HepG2 (cell line): ENCODE measurements around the gene JDP2. TPM values are rescaled to one million over a fixed set of nuclear protein-coding genes. Genes with fewer than 3 reads are reported as not detected.
A peak's percentile ranks its signal among the peaks of the same experiment; 100 is the strongest.

ENCODE experiments used
- BRCA1 ChIP-seq: sonication (generic); formaldehyde crosslinking; IDR thresholded peaks from 2 replicates; pipeline ENCODE4 v1.4.0; 2020; ENCODE audit warnings: missing genetic modification reagents
- CBFB ChIP-seq: sonication (generic); formaldehyde crosslinking; IDR thresholded peaks from 2 replicates; pipeline ENCODE4 v1.4.0; 2020; ENCODE audit warnings: missing genetic modification reagents
- ELF1 ChIP-seq: sonication (generic); formaldehyde crosslinking; IDR thresholded peaks from 2 replicates; pipeline ENCODE4 v1.4.0; 2020; ENCODE audit warnings: missing genetic modification reagents
- ELF4 ChIP-seq: sonication (generic); formaldehyde crosslinking; IDR thresholded peaks from 2 replicates; pipeline ENCODE4 v1.5.0; 2020; ENCODE audit warnings: missing genetic modification reagents, mild to moderate bottlenecking, moderate library complexity, borderline replicate concordance
- HOXA9 ChIP-seq: sonication (generic); formaldehyde crosslinking; IDR thresholded peaks from 2 replicates; pipeline ENCODE4 v1.8.1; 2022; ENCODE audit warnings: missing genetic modification reagents, mild to moderate bottlenecking, moderate library complexity, borderline replicate concordance
- ISX ChIP-seq: sonication (generic); formaldehyde crosslinking; conservative IDR thresholded peaks from 2 replicates; pipeline ENCODE4 v1.5.0; 2020; ENCODE audit warnings: missing genetic modification reagents
- LCORL ChIP-seq, 2 experiments: fragments of 450-650 bp in 1 of 2; sonication (generic) in 1 of 2; formaldehyde crosslinking in 1 of 2; IDR thresholded peaks; 2 replicates each; pipeline versions ENCODE4 v1.5.0 to v1.6.1; 2017 to 2020; ENCODE audit warnings: antibody characterized with exemption in 1 of 2, missing genetic modification reagents in 1 of 2
- MTA1 ChIP-seq: sonication (generic); formaldehyde crosslinking; IDR thresholded peaks from 2 replicates; pipeline ENCODE4 v1.4.0; 2020; ENCODE audit warnings: missing genetic modification reagents, mild to moderate bottlenecking, borderline replicate concordance
- NAIF1 ChIP-seq: sonication (generic); formaldehyde crosslinking; IDR thresholded peaks from 2 replicates; pipeline ENCODE4 v1.5.0; 2020; ENCODE audit warnings: mild to moderate bottlenecking, missing genetic modification reagents, borderline replicate concordance
- NCOR1 ChIP-seq: fragments of 200-600 bp; sonication (generic); IDR thresholded peaks from 2 replicates; pipeline ENCODE4 v1.7.0; 2017; ENCODE audit warnings: antibody characterized with exemption, low read length, borderline replicate concordance
- TEAD2 ChIP-seq: sonication (generic); formaldehyde crosslinking; IDR thresholded peaks from 2 replicates; pipeline ENCODE4 v1.9.0; 2021; ENCODE audit warnings: missing genetic modification reagents
- YEATS4 ChIP-seq: sonication (generic); formaldehyde crosslinking; IDR thresholded peaks from 2 replicates; pipeline ENCODE4 v1.4.0; 2020; ENCODE audit warnings: missing genetic modification reagents, borderline replicate concordance
- ZBTB42 ChIP-seq: sonication (generic); formaldehyde crosslinking; IDR thresholded peaks from 2 replicates; pipeline ENCODE4 v1.5.0; 2020; ENCODE audit warnings: mild to moderate bottlenecking, missing genetic modification reagents
- ZNF224 ChIP-seq: sonication (generic); formaldehyde crosslinking; IDR thresholded peaks from 2 replicates; pipeline ENCODE4 v1.5.0; 2020; ENCODE audit warnings: mild to moderate bottlenecking, missing genetic modification reagents
- ZNF350 ChIP-seq: sonication (generic); formaldehyde crosslinking; IDR thresholded peaks from 2 replicates; pipeline ENCODE4 v1.4.0; 2020; ENCODE audit warnings: mild to moderate bottlenecking, low read depth, missing genetic modification reagents, borderline replicate concordance
- polyA plus RNA-seq, 8 experiments: library from polyadenylated mRNA; depleted of rRNA in 3 of 8; stranded (reverse) in 7 of 8; unstranded in 1 of 8; fragments of >200 nt; fragmentation: Illumina TruSeq in 4 of 8; extraction: Trizol in 4 of 8; gene quantifications; 2 replicates each; pipeline versions ENCODE4 v1.2.1 to v1.2.3, GENCODE V29; 2011 to 2016; ENCODE audit warnings: low read depth in 4 of 8, missing spikeins in 1 of 8, mixed read lengths in 1 of 8; ENCODE audit not compliant: insufficient read depth in 1 of 8
- total RNA-seq, 5 experiments: library from RNA; depleted of rRNA; stranded (reverse); fragments of >200 nt; fragmentation: Illumina TruSeq; extraction: Trizol; gene quantifications; 2 replicates each; pipeline ENCODE4 v1.2.3, GENCODE V29; 2016; ENCODE audit warnings: low read depth in 1 of 5
- TF ChIP-seq, protein P1 (sequence below): sonication (generic); formaldehyde crosslinking; IDR thresholded peaks from 2 replicates; pipeline ENCODE4 v1.4.0; 2020; ENCODE audit warnings: missing genetic modification reagents, borderline replicate concordance
- TF ChIP-seq, protein P2 (sequence below): sonication (generic); formaldehyde crosslinking; IDR thresholded peaks from 2 replicates; pipeline ENCODE4 v1.5.0; 2020; ENCODE audit warnings: mild to moderate bottlenecking, missing genetic modification reagents
- TF ChIP-seq, protein P3 (sequence below): sonication (generic); formaldehyde crosslinking; IDR thresholded peaks from 2 replicates; pipeline ENCODE4 v1.4.0; 2020; ENCODE audit warnings: missing genetic modification reagents

JDP2 gene
- total and polyA plus RNA-seq, 2 of the 13 experiments (the other 11 are each of a cell fraction or from before 2014, with no cell fraction given), result 8.0 to 8.9 TPM

- TF ChIP-seq ELF4 (CRISPR knock-in tag), result no peak
- no peak for TF ChIP-seq ELF1 (CRISPR knock-in tag)
- 0 out of 2 replicates have a peak, but pooled peaks have one; percentile 23 for TF ChIP-seq ZNF350 (CRISPR knock-in tag)
- no peak for TF ChIP-seq NAIF1 (CRISPR knock-in tag)
- TF ChIP-seq, protein P1, sequence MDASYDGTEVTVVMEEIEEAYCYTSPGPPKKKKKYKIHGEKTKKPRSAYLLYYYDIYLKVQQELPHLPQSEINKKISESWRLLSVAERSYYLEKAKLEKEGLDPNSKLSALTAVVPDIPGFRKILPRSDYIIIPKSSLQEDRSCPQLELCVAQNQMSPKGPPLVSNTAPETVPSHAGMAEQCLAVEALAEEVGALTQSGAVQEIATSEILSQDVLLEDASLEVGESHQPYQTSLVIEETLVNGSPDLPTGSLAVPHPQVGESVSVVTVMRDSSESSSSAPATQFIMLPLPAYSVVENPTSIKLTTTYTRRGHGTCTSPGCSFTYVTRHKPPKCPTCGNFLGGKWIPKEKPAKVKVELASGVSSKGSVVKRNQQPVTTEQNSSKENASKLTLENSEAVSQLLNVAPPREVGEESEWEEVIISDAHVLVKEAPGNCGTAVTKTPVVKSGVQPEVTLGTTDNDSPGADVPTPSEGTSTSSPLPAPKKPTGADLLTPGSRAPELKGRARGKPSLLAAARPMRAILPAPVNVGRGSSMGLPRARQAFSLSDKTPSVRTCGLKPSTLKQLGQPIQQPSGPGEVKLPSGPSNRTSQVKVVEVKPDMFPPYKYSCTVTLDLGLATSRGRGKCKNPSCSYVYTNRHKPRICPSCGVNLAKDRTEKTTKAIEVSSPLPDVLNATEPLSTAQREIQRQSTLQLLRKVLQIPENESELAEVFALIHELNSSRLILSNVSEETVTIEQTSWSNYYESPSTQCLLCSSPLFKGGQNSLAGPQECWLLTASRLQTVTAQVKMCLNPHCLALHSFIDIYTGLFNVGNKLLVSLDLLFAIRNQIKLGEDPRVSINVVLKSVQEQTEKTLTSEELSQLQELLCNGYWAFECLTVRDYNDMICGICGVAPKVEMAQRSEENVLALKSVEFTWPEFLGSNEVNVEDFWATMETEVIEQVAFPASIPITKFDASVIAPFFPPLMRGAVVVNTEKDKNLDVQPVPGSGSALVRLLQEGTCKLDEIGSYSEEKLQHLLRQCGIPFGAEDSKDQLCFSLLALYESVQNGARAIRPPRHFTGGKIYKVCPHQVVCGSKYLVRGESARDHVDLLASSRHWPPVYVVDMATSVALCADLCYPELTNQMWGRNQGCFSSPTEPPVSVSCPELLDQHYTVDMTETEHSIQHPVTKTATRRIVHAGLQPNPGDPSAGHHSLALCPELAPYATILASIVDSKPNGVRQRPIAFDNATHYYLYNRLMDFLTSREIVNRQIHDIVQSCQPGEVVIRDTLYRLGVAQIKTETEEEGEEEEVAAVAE, result no peak
- TF ChIP-seq HOXA9 (CRISPR knock-in tag), result no peak
- TF ChIP-seq, protein P2, sequence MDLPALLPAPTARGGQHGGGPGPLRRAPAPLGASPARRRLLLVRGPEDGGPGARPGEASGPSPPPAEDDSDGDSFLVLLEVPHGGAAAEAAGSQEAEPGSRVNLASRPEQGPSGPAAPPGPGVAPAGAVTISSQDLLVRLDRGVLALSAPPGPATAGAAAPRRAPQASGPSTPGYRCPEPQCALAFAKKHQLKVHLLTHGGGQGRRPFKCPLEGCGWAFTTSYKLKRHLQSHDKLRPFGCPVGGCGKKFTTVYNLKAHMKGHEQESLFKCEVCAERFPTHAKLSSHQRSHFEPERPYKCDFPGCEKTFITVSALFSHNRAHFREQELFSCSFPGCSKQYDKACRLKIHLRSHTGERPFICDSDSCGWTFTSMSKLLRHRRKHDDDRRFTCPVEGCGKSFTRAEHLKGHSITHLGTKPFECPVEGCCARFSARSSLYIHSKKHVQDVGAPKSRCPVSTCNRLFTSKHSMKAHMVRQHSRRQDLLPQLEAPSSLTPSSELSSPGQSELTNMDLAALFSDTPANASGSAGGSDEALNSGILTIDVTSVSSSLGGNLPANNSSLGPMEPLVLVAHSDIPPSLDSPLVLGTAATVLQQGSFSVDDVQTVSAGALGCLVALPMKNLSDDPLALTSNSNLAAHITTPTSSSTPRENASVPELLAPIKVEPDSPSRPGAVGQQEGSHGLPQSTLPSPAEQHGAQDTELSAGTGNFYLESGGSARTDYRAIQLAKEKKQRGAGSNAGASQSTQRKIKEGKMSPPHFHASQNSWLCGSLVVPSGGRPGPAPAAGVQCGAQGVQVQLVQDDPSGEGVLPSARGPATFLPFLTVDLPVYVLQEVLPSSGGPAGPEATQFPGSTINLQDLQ (CRISPR knock-in tag), result no peak; the same call in 1 of the 2 replicates
- no peak for TF ChIP-seq LCORL (IDR thresholded peaks at IDR 0.05)
- peak; percentile 92 for TF ChIP-seq LCORL (CRISPR knock-in tag; IDR thresholded peaks at IDR 0.05)
- no peak for TF ChIP-seq NCOR1
- no peak for TF ChIP-seq ZBTB42 (CRISPR knock-in tag)
- peak; percentile 48; the same call in 1 of the 2 replicates for TF ChIP-seq YEATS4
- TF ChIP-seq CBFB (CRISPR knock-in tag), result no peak
- TF ChIP-seq MTA1 (CRISPR knock-in tag), result peak; percentile 64; the same call in 1 of the 2 replicates
- TF ChIP-seq BRCA1, result no peak
- no peak for TF ChIP-seq TEAD2
- TF ChIP-seq, protein P3, sequence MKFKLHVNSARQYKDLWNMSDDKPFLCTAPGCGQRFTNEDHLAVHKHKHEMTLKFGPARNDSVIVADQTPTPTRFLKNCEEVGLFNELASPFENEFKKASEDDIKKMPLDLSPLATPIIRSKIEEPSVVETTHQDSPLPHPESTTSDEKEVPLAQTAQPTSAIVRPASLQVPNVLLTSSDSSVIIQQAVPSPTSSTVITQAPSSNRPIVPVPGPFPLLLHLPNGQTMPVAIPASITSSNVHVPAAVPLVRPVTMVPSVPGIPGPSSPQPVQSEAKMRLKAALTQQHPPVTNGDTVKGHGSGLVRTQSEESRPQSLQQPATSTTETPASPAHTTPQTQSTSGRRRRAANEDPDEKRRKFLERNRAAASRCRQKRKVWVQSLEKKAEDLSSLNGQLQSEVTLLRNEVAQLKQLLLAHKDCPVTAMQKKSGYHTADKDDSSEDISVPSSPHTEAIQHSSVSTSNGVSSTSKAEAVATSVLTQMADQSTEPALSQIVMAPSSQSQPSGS, result no peak
- TF ChIP-seq ISX (CRISPR knock-in tag), result no peak
- TF ChIP-seq ZNF224 (CRISPR knock-in tag), result no peak
Measured at GRCh38 chr14:75452900-75453816, 25.3 kb downstream of the JDP2 start (continued).
